SIG-M5 (cell line): ENCODE measurements around the gene PCDHB6.
"Not testable (repeated sequence)": the region's sequence is repeated elsewhere in the genome, so short reads cannot be mapped to it uniquely, and the experiment has no call there.

Source experiments
- DNase-seq: peaks from one replicate; lab custom pipeline; 2025; lab: John Stamatoyannopoulos, UW

PCDHB6 gene

GRCh38 chr5:141149812-141150211 lies at the start of gene PCDHB6:
TSS of gene PCDHB6 (plus strand) at chr5:141150057. CDS start at chr5:141150258, 201 bp downstream.
- no peak for DNase-seq

- DNase-seq: no peak
Observed at GRCh38 chr5:141100243-141100805, 49.5 kb upstream of the PCDHB6 start, which contains the start of gene PCDHB3. TSS of gene PCDHB3 (plus strand) at chr5:141100473. CDS start at chr5:141100650, 177 bp downstream.

GRCh38 chr5:141101059-141101458 lies 48.8 kb upstream of the PCDHB6 start:
- no peak for DNase-seq

- DNase-seq: not testable (repeated sequence)
Observed at GRCh38 chr5:141102070-141102469, 47.8 kb upstream of the PCDHB6 start.

DNA sequence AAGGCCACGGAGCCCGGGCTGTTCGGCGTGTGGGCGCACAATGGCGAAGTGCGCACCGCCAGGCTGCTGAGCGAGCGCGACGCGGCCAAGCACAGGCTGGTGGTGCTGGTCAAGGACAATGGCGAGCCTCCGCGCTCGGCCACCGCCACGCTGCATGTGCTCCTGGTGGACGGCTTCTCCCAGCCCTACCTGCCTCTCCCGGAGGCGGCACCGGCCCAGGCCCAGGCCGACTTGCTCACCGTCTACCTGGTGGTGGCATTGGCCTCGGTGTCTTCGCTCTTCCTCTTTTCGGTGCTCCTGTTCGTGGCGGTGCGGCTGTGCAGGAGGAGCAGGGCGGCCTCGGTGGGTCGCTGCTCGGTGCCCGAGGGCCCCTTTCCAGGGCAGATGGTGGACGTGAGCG lies 47.4 kb upstream of the PCDHB6 start:
- DNase-seq: not testable (repeated sequence)

DNA sequence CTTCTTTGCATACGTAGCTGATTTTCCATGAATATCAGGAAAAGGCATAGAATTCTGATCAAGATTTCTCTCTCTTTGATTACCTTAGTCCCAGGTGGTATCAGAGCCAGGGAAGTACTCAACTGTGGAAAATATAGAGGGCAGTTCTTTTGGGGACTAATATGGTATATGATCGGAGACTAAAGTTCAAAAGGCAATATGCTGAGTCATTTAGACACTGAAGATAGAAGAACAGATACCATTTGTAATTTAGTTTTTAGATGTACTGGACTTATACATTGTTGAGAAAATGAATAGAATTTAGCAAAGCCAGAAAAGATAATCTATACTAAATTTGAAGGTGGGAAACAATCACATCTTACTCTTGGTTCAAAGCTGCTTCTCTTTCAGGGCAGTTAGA lies 44.5 kb upstream of the PCDHB6 start:
- no peak for DNase-seq

DNA sequence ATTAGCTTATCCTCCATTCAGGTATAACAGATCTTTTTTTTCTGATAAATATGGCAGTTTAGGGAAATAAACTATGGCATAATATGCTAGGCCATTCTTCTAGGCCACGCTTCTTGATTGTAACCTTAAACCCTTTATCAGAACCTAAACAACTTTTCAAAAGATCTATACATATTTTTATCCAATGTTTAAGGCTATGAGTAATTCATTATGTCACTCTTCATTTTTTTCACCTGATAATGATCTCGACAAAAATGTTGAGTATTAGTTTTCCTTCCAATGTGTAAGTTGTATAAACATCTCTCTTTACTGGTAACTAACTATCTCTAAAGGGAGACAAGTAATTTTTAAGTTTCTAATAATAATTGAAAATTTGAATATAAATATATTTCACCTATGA lies 30.6 kb upstream of the PCDHB6 start:
- no peak for DNase-seq

- no peak for DNase-seq
Observed at GRCh38 chr5:141121563-141121962, 28.3 kb upstream of the PCDHB6 start, which contains the start of gene PCDHB4. TSS of gene PCDHB4 (plus strand) at chr5:141121818. CDS start at chr5:141121999, 181 bp downstream.

- DNase-seq: no peak
Observed at GRCh38 chr5:141121985-141122384, 27.9 kb upstream of the PCDHB6 start.

DNA sequence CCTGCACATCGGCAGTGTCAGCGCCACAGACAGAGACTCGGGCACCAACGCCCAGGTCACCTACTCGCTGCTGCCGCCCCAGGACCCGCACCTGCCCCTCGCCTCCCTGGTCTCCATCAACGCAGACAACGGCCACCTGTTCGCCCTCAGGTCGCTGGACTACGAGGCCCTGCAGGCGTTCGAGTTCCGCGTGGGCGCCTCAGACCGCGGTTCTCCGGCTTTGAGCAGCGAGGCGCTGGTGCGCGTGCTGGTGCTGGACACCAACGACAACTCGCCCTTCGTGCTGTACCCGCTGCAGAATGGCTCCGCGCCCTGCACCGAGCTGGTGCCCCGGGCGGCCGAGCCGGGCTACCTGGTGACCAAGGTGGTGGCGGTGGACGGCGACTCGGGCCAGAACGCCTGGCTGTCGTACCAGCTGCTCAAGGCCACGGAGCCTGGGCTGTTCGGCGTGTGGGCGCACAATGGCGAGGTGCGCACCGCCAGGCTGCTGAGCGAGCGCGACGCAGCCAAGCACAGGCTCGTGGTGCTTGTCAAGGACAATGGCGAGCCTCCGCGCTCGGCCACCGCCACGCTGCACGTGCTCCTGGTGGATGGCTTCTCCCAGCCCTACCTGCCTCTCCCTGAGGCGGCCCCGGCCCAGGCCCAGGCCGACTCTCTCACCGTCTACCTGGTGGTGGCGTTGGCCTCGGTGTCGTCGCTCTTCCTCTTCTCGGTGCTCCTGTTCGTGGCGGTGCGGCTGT lies 26.3 kb upstream of the PCDHB6 start:
- not testable (repeated sequence) for DNase-seq

DNA sequence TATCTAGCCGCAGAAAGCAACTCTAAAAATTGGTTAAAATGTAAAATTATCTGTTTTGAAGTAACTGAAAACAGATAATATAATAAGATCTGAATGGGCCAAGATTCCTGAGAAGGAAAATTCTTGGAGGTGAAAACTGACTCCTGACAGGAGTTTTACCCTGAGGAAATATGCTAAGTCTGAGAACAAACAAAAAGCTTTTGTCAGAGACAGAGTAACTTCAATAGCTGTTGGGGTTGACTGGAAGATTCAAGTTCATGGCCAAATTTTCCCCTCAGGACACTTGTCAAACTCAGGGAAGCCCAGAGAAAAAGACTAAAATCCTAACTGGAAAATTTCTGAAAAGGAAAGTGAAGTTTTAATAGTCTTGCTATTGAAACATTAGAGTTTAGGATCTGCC lies 22.6 kb upstream of the PCDHB6 start:
- DNase-seq: no peak

GRCh38 chr5:141135030-141135717 lies 14.7 kb upstream of the PCDHB6 start, which contains the start of gene PCDHB5:
TSS of gene PCDHB5 (plus strand) at chr5:141135206. CDS start at chr5:141135435, 229 bp downstream.
- DNase-seq: no peak

DNA sequence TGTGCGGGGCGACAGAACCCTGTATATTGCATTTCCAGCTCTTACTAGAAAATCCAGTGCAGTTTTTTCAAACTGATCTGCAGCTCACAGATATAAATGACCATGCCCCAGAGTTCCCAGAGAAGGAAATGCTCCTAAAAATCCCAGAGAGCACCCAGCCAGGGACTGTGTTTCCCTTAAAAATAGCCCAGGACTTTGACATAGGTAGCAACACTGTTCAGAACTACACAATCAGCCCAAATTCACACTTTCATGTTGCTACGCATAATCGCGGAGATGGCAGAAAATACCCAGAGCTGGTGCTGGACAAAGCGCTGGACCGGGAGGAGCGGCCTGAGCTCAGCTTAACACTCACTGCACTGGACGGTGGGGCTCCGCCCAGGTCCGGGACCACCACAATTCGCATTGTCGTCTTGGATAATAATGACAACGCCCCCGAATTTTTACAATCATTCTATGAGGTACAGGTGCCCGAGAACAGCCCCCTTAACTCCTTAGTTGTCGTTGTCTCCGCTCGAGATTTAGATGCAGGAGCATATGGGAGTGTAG lies 14.1 kb upstream of the PCDHB6 start:
- DNase-seq: no peak

DNA sequence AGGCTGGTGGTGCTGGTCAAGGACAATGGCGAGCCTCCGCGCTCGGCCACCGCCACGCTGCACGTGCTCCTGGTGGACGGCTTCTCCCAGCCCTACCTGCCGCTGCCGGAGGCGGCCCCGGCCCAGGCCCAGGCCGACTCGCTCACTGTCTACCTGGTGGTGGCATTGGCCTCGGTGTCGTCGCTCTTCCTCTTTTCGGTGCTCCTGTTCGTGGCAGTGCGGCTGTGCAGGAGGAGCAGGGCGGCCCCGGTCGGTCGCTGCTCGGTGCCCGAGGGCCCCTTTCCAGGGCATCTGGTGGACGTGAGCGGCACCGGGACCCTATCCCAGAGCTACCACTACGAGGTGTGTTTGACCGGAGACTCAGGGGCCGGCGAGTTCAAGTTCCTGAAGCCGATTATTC lies 12.5 kb upstream of the PCDHB6 start:
- not testable (repeated sequence) for DNase-seq

DNA sequence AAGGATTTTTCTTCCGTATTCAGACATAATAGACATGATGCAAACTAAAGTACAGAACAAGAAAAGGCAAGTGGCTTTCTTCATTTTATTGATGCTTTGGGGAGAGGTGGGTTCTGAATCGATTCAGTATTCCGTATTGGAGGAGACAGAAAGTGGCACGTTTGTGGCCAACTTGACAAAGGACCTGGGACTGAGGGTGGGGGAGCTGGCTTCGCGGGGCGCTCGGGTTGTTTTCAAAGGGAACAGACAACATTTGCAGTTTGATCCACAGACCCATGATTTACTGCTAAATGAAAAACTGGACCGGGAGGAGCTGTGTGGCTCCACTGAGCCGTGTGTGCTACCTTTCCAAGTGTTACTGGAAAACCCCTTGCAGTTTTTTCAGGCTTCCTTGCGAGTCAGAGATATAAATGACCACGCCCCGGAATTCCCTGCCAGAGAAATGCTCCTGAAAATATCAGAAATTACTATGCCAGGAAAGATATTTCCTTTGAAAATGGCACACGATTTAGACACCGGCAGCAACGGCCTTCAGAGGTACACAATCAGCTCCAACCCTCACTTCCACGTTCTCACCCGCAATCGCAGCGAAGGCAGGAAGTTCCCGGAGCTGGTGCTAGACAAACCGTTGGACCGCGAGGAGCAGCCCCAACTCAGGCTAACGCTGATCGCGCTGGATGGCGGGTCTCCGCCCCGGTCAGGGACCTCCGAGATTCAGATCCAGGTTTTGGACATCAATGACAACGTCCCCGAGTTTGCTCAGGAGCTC lies 551 bp downstream of the PCDHB6 start:
- DNase-seq: no peak

DNA sequence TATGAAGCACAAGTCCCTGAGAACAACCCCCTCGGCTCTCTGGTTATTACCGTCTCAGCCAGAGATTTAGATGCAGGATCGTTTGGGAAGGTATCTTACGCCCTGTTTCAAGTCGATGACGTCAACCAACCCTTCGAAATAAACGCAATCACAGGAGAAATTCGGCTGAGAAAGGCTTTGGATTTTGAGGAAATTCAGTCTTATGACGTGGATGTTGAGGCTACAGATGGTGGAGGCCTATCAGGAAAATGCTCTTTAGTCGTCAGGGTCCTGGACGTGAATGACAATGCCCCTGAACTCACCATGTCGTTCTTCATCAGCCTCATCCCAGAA lies 1.1 kb downstream of the PCDHB6 start:
- no peak for DNase-seq

- not testable (repeated sequence) for DNase-seq
Observed at GRCh38 chr5:141151632-141152031, 1.8 kb downstream of the PCDHB6 start.

DNA sequence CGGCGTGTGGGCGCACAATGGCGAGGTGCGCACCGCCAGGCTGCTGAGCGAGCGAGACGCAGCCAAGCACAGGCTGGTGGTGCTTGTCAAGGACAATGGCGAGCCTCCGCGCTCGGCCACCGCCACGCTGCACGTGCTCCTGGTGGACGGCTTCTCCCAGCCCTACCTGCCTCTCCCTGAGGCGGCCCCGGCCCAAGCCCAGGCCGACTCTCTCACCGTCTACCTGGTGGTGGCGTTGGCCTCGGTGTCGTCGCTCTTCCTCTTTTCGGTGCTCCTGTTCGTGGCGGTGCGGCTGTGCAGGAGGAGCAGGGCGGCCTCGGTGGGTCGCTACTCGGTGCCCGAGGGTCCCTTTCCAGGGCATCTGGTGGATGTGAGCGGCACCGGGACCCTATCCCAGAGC lies 2.2 kb downstream of the PCDHB6 start:
- not testable (repeated sequence) for DNase-seq

DNA sequence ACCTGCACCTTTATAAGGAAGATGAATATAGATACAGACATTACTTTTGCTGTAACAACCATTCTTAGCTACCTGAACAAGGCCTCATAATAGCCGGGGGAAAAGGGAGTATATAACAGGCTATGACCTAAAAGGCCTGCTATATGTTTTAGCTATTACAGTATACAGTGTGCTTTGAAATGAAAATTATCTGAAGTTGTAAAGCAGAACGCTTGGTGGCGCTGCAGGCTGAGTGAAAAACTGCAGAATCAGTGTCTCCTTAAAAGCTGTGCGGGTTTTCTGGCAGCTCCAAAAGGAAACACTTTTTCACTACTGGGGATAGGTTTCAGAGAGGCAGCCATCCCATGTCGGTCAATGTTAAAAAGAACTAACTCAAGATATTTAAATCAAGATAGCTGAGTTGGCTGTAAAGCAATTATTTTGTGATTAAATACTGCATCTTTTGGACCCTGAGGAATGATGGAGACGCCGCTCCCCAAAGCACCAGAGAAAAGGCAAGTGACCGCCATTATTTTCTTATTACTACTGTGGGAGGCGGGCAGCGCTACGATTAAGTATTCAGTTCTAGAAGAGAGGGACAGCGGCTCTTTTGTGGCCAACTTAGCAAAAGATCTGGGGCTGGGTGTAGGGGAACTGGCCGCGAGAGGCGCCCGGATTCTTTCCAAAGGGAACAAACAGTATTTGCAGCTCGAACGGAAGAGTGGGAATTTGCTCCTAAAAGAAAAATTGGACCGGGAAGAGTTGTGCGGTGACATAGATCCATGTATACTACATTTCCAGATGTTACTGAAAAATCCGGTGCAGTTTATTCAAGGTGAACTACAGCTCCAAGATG lies 5.9 kb downstream of the PCDHB6 start:
- no peak for DNase-seq

DNA sequence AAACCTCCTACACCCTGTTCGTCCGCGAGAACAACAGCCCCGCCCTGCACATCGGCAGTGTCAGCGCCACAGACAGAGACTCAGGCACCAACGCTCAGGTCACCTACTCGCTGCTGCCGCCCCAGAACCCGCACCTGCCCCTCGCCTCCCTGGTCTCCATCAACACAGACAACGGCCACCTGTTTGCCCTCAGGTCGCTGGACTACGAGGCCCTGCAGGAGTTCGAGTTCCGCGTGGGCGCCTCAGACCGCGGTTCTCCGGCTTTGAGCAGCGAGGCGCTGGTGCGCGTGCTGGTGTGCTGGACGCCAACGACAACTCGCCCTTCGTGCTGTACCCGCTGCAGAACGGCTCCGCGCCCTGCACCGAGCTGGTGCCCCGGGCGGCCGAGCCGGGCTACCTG lies 7.5 kb downstream of the PCDHB6 start:
- not testable (repeated sequence) for DNase-seq

DNA sequence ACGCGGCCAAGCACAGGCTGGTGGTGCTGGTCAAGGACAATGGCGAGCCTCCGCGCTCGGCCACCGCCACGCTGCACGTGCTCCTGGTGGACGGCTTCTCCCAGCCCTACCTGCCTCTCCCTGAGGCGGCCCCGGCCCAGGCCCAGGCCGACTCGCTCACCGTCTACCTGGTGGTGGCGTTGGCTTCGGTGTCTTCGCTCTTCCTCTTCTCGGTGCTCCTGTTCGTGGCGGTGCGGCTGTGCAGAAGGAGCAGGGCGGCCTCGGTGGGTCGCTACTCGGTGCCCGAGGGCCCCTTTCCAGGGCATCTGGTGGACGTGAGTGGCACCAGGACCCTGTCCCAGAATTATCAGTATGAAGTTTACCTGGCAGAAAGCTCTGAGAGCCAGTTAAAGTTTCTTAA lies 8.0 kb downstream of the PCDHB6 start:
- DNase-seq: not testable (repeated sequence)
